GM19372 (cell line): ENCODE measurements around the gene NOTCH1.

Experiments
- ATAC-seq: cut with Tn5 transposase; IDR thresholded peaks from one replicate; pipeline ENCODE4 v1.9.1; 2021; ENCODE audit warnings: mild to moderate bottlenecking, low read depth, moderate library complexity; ENCODE audit not compliant: unreplicated experiment

The NOTCH1 gene

DNA sequence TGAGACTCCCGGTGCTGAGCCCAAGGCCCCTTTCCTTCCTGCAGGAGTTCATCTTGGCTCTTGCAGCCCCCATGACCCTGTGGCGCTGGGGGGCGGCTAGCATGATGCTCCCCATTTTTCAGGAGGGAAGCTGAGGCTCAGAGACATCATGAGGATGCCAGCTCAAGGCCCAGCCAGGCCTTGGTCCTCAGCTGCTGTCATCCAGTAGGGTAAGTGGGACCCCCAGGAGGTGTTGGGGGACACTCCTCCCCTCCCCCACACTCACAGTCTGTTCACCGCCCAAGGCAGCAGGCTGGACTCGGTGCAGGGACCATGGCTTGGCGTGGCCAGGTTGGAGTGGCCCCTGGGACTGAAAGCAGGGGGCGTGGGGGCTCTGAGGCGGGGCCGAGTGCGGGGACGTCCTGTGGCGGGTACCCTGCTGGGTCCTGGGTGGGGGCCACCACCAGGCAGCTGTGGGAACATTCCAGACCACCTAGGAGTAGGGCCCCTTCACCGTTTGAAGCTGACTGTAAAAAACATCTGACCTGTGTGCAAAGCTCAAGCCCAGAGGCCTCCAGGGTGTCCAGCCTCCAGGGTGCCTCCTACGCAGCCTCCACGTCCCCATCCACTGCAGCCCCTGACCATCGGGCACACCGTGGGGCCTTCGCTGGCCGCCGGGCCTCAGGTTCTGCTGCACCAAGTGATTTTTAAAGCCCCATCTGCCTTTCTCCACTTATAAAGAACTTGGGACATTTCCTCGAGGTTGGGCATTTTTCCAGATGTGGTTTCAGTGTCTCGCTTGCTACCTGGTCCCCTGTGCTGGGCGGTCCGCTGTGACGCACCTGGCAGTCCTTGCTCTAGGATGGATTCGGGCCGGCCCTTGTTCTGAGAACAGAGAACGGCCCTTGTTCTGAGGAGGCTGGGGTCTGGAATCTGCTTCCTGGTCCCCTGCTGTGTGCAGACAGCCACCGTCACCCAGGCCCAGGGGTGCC lies 3.4 kb upstream of the NOTCH1 start:
- ATAC-seq, result no peak

DNA sequence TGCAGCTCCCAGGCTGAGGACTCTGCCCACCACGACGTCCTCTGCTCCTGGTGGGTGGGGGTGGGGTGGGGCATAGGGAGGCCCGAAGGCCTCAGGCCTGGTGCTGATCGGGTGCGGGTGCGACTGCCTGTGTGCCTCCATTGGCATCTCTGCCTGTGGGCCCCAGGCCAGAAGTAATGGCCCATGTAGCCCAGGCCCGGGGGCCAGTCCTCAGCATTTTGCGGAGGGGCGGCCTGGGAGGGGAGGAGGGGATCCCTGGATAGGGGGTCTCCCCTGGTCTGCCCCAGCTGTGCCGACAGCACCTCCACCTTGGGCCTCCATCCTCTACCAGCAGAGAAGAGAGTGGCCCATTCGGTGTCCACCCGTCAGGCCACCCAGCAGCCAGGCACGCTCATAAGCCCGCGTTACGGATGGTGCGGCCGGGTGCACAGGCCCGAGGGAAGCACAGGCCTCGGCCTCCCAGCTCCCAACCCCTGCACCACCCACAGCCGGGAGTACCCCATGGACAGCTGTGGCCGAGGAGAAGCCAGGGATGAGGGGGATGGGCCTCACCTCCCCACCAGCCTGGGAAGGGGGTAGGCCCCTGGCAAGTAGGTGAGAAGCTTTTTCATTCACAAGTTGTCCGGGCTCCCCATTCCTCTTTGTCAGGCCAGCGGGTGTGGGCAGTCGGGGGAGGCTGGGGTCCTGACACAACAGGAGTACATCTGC lies 1.8 kb upstream of the NOTCH1 start:
- ATAC-seq, result no peak

- ATAC-seq, result no peak
Measured at GRCh38 chr9:136546697-136547501, 1.1 kb upstream of the NOTCH1 start.

GRCh38 chr9:136545692-136545964 lies 220 bp downstream of the NOTCH1 start:
- no peak for ATAC-seq

DNA sequence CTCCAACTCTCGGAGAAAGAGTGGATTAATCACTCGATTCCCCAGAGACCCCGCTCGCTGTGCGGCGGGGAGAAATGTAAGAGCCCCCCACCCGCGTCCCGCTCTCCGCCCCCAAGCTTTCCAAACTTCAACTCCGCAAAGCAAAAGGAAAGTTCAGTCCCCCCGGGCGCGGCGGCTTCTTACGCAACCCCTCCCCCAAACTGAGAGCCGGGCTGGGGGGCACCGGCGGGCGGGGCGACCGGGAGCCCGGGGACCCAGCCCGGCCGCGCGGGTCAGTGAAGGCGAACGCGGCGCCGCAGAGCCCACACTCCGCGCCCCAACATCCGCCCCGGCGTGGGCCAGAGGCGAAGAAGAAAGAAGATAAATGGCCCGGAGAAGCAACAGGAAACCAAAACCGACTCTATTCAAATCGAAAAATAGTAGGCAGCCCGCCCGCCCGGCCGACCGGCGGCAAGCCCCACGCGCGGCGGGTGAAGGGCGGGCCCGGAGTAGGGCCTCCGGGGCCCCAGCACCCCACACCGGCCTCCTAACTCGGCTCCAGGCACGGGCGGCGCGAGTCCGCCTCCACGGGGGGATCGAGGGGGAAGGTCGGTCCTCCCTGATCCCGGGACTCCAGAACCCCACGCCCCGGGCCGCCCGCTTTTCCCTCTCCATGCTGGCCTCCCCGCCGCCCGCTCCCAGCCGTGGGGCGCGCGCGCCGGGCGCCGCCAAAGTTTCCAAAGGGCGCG lies 720 bp downstream of the NOTCH1 start:
- ATAC-seq, result peak; percentile 13

- no peak for ATAC-seq
Measured at GRCh38 chr9:136544548-136544963, 1.3 kb downstream of the NOTCH1 start.

DNA sequence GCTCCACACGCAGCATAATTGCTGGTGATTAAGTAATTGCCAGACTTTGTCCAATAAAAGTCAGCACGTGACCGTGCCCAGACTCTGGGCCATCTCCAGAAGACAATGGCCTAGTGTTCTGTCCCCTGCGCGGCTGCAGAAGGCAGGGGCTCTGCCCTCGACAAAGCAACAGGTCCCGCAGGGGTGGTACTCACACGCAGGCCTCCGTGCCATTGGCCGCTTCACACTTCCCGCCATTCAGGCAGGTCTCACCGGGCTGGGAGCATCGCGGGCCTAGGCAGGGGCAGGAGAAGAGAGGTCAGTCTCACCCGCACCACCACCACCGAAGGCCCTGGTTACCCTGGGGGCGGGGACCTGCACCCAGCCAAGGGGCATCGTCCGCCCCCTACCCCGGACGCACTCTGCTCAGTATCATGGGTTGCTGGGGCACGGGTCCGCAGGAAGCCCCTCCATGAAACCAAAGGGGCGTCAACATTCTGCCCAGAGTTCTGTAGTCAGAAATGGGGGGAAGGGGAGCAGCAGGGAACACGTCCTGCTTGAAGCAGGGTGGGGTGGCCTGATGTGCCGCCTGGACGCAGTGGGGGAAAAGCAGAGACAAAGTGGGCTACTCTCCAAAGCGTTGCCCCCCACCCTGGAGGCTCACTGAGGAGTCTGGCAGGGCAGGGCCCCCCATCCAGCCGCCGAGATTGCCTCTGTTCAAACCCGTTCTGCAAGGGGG lies 1.9 kb downstream of the NOTCH1 start:
- ATAC-seq, result no peak

DNA sequence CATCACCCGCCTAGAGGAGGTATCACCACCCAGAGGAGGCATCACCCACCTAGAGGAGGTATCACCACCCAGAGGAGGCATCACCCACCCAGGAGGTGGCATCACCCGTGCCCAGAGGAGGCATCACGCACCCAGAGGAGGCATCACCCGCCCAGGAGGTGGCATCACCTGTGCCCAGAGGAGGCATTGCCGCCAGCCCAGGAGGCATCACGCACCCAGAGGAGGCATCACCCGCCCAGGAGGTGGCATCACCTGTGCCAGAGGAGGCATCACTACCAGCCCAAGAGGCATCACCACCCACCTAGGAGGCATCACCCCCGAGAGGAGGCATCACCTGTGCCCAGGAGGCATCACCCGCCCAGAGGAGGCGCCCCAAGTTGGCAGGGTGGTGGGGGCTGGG lies 2.6 kb downstream of the NOTCH1 start:
- ATAC-seq, result no peak

DNA sequence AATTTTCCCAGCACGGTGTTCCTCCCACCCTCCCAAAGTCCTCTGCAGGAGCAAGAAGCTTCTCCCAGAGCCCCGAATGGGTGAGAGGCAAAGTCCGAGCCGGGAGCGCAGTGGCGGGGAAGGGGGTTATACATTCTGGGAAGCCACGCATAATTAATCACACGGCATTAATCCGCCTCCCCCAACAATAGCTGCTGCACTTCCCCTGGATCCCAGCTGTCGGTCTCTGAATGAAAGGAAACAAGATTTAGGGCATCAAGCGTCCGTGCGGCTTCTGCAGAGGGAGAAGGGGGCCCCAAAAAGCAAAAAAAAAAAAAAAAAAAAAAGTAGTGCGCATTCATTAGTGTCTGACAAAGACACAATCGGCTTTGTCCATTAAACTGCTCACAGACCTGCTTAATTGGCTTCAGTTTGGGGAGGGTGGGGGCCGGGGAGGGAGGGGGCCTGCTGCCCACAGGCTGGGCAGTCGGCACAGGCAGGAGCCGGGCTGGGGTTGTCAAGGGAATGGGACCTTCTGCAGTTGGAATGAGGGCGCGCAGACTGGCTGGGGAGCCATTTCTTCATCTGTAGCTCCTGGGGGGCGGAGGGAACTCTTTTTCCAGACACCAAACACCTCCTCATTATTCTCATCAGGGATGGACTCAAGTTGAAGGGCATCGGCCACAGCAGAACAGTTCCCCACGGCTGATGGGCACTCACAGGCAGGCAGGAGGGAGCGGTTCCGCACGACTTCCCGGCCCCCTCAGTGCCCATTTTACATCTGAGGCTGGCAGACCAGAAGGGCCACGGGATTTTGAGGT lies 3.4 kb downstream of the NOTCH1 start:
- no peak for ATAC-seq

DNA sequence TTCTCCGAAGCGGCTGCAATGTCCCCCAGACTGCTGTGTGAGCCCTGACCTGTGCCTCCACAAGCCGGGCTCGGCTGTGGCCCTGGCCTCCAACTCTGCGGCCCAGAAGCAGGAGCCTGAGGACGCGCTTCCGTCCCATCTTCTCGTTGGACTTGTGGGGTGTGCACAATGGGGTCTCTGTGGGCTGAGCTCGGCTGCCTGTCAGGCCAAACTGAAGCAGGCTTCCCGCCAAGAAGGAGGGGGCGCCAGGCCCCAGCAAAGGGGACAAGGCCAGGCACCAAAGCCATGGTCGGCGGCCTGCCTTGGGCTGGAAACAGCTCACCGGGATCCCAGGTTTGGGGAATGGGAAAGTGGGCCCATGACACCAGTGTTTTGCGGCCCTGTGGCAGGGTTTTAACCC lies 4.1 kb downstream of the NOTCH1 start:
- ATAC-seq, result no peak

GRCh38 chr9:136541179-136541578 lies 4.7 kb downstream of the NOTCH1 start:
- no peak for ATAC-seq

DNA sequence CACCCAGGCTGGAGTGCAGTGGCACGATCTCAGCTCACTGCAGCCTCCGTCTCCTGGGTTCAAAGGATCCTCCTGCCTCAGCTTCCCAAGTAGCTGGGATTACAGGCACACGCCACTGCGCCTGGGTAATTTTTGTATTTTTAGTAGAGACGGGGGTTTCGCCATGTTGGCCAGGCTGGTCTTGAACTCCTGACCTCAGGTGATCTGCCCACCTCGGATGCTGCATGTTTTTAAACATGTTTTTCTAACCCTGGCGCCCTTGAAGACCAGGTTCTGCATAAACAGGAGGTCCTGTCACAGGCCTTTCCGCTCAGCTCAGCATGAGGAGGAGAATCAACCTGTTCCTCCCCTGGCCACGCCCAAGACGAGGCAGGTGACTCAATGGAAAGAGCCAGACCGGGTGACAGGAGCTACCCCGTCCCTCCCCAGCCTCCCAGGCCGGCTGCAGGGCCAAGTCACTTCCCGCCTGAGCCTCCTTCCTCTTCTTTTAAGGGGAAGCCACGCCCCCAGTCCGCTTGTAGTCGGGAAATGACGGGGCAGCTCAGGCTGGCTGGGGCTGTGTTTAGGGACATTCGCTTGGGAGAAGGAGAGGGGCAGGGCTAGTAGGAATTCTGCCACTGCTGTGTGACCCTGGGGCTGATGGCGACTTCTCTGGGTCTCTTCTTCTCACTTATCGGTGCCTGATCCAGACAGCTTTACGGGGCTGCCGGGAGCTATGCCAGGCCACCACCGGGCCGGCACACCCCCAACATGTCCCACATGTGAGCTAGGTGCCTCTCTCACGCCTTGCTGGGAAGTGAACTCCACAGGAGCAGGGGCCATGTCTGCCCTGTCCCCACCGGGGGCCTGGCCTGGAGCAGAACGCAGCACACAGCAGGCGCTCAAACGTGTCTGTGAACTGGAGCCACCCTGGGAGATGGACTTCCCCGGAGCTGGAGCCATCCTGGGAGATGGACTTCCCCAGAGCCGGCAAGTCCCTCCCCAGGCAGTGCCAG lies 6.1 kb downstream of the NOTCH1 start:
- ATAC-seq, result peak; percentile 70

- peak; percentile 28 for ATAC-seq
Measured at GRCh38 chr9:136538599-136539426, 7.0 kb downstream of the NOTCH1 start.

DNA sequence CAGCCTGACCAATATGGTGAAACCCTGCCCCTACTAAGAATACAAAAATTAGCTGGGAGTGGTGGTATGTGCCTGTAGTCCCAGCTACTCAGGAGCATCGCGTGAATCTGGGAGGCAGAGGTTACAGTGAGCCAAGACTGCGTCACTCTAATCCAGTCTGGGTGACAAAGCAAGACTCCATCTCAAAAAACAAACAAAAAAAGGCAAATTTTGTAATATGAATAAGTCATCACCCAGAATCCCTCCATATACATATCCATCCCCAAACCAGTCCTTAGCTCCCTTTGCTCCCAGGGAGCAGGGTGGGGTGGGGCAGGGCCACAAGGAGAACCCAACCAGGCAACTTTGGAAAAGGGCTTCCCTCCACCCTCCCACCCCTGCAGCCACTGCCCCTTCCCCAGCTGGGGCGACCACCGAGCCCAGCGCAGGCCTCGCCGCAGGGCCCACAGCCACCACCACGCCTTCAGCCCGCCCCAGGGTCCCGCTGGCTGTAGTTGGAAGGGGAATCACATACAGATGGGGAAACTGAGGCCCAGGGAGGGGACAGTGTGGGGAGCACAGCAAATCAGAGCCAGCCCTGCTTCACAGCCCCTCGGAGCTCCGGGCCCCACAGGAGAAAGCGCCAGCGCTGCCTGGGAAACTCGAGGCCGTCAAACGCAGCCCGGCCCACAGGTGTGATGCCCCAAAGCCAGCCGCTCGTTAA lies 7.8 kb downstream of the NOTCH1 start:
- ATAC-seq, result no peak

DNA sequence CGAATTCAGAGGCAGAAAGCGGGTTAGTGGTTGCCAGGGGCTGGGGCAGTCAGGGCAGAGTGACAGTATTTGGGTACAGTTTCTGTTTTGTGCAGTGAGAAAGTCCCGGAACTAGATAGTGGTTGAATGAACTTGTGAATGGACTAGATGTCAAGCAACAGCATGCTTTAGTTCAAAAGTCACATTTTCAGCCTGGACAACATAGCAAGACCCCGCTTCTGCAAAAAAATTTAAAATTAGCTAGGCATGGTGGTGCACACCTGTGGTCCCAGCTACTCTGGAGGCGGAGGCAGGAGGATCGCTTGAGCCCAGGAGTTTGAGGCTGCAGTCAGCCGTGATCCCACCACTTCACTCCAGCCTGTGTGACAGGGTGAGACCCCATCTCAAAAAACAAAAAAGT lies 8.4 kb downstream of the NOTCH1 start:
- no peak for ATAC-seq

DNA sequence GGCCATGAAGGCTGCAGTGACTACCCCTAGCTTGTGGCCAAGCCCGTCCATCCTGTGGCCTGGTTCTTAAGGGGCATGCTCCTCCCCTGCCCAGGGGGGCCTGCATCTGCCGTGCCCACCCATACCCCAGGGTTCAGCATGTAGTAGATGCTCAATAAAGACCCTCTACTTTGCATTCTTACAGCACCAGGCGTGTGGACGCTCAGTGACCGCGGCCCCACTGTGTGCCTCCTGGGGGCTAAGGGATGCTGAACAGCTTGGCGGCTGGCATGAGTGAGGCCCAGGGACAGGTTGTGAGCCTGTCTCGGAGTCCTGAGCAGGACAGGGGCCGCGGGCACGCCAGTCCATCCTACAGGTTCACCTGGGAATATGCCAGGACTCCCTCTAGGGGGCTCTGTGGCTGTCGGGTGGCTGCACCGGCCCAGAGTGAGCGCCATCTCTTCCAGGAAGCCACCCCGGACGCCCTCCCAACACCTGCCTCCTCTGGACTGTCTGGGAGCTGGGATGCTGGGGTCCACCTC lies 9.1 kb downstream of the NOTCH1 start:
- no peak for ATAC-seq
